GM12891 (cell line): ENCODE measurements around the gene ST3GAL4.

Experiments used
- PAX5 ChIP-seq: IDR thresholded peaks from 2 replicates; pipeline ENCODE4 v1.6.1; 2011; ENCODE audit warnings: low read length, moderate library complexity, mild to moderate bottlenecking; ENCODE audit not compliant: insufficient read depth, severe bottlenecking
- POLR2A ChIP-seq: IDR thresholded peaks from 2 replicates; pipeline ENCODE4 v1.6.1; 2011; ENCODE audit warnings: low read depth, low read length, control low read depth
- POLR2AphosphoS5 ChIP-seq: IDR thresholded peaks from 2 replicates; pipeline ENCODE4 v1.6.1; 2011; ENCODE audit warnings: low read depth, low read length, control low read depth
- SPI1 ChIP-seq: IDR thresholded peaks from 2 replicates; pipeline ENCODE4 v1.6.1; 2011; ENCODE audit warnings: low read depth, low read length, control low read depth
- TAF1 ChIP-seq: IDR thresholded peaks from 2 replicates; pipeline ENCODE4 v1.6.1; 2011; ENCODE audit warnings: low read depth, low read length, control low read depth

GRCh38 chr11:126362879-126363655, 7.6 kb downstream of the ST3GAL4 start:
- TF ChIP-seq TAF1 (no peak), POLR2A (no peak), SPI1 (no peak), POLR2AphosphoS5 (no peak), PAX5 (no peak)
